DOHH2 (cell line): ENCODE data around the gene TAF6.

Experiments
- EZH2phosphoT487 ChIP-seq: fragments of 200-600 bp; sonication (generic); IDR thresholded peaks from 2 replicates; pipeline ENCODE4 v1.6.1; 2017; ENCODE audit warnings: borderline replicate concordance, mild to moderate bottlenecking, antibody characterized with exemption, low read length, moderate library complexity, mixed read lengths
- TF ChIP-seq, protein P1 (sequence below): fragments of 200-600 bp; sonication (generic); IDR thresholded peaks from one replicate; pipeline ENCODE4 v1.5.1; 2014; ENCODE audit warnings: antibody characterized with exemption, mild to moderate bottlenecking, low read depth, low read length; ENCODE audit not compliant: poor library complexity, severe bottlenecking

DNA sequence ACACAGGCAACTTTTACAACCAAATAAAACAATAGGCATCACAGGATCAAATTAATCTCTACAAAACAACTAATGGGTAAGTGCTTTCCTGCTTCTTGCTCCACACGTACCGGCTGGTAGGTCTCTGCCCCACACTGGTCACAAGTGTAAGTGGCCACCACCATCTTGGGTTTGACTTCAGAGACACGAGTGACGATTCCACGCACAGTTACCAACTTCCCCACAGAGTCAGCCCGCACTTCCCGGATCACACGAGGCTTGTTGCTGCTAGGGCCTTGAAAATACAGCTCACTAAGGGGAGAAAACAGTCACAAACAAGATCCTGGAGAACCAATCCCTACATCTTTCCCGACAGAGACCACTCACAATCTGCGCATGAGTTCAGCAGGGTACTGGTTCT is 20.2 kb downstream of the TAF6 start:
- TF ChIP-seq, protein P1, sequence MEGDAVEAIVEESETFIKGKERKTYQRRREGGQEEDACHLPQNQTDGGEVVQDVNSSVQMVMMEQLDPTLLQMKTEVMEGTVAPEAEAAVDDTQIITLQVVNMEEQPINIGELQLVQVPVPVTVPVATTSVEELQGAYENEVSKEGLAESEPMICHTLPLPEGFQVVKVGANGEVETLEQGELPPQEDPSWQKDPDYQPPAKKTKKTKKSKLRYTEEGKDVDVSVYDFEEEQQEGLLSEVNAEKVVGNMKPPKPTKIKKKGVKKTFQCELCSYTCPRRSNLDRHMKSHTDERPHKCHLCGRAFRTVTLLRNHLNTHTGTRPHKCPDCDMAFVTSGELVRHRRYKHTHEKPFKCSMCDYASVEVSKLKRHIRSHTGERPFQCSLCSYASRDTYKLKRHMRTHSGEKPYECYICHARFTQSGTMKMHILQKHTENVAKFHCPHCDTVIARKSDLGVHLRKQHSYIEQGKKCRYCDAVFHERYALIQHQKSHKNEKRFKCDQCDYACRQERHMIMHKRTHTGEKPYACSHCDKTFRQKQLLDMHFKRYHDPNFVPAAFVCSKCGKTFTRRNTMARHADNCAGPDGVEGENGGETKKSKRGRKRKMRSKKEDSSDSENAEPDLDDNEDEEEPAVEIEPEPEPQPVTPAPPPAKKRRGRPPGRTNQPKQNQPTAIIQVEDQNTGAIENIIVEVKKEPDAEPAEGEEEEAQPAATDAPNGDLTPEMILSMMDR: no peak
- TF ChIP-seq EZH2phosphoT487: no peak
